ENCODE data around the gene UGT2B10.

GRCh38 chr4:68831642-68832041 is 15.8 kb downstream of the UGT2B10 start:
- TF ChIP-seq CTCF (IDR thresholded peaks at IDR 0.05) (no peak), EP300 (IDR thresholded peaks at IDR 0.05) (no peak), E2F6 (IDR thresholded peaks at IDR 0.05; ENCODE audit: borderline replicate concordance, low read depth) (no peak), MAZ (IDR thresholded peaks at IDR 0.05; ENCODE audit: borderline replicate concordance, low read depth, low read length) (no peak), CEBPB (IDR thresholded peaks at IDR 0.05) (no peak), MAX (IDR thresholded peaks at IDR 0.05) (no peak), HDAC2 (IDR thresholded peaks at IDR 0.05) (no peak), USF2 (IDR thresholded peaks at IDR 0.05) (no peak), JUN (IDR thresholded peaks at IDR 0.05) (no peak), MYC (IDR thresholded peaks at IDR 0.05; ENCODE audit: borderline replicate concordance, low read length) (no peak), RFX5 (IDR thresholded peaks at IDR 0.05) (no peak), ZSCAN20 (CRISPR knock-in tag; IDR thresholded peaks at IDR 0.05) (no peak)

All from A549 (cell line).